Astrocyte of the spinal cord (primary cell): Measurements from ENCODE around the gene ABCC1.

Experiments used
- DNase-seq: peaks from one replicate; pipeline ENCODE4 v3.0.0; 2011; ENCODE audit warnings: low read depth, low spot score
- H3K4me3 ChIP-seq: 2 replicates; pipeline ENCODE4 v1.5.1; 2011; ENCODE audit warnings: low read depth, mild to moderate bottlenecking, low read length, moderate library complexity
- in situ Hi-C: cut with HindIII; loops from 2 replicates; pipeline ENCODE4 v1.10.0; 2017; ENCODE audit warnings: low sequenced_read_pairs
- TF ChIP-seq, protein P1 (sequence below): IDR thresholded peaks from 2 replicates; pipeline ENCODE4 v1.5.1; 2012; ENCODE audit warnings: low read depth, mild to moderate bottlenecking, low read length, inconsistent platforms

The ABCC1 gene

DNA sequence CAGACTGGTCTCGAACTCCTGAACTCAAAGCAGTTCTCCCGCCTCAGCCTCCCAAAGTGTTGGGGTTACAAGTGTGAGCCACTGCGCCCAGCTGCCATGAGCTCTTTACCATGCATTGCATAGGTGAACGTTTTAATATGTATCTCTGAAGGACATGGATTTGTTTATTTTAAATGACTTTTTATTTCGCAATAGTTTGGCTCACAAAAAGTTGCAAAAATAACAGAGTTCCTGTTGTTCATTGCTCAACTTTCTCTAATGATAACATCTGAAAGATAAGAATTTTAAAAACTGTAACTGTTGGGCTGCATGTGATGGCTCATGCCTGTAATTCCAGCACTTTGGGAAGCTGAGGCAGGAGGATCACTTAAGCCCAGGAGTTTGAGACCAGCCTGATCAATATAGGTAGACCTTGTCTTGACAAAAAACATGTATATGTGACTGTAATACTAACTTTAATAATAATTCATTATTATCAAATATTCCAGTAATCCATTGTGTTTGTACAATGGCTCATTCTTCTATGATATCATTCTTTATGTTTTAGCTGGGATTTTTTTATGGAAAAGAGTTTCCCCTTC, 80.1 kb downstream of the ABCC1 start:
- DNase-seq: no peak
- in situ Hi-C loops: no loop called here
- H3K4me3 ChIP-seq: no peak overlapping the region
- TF ChIP-seq, protein P1, sequence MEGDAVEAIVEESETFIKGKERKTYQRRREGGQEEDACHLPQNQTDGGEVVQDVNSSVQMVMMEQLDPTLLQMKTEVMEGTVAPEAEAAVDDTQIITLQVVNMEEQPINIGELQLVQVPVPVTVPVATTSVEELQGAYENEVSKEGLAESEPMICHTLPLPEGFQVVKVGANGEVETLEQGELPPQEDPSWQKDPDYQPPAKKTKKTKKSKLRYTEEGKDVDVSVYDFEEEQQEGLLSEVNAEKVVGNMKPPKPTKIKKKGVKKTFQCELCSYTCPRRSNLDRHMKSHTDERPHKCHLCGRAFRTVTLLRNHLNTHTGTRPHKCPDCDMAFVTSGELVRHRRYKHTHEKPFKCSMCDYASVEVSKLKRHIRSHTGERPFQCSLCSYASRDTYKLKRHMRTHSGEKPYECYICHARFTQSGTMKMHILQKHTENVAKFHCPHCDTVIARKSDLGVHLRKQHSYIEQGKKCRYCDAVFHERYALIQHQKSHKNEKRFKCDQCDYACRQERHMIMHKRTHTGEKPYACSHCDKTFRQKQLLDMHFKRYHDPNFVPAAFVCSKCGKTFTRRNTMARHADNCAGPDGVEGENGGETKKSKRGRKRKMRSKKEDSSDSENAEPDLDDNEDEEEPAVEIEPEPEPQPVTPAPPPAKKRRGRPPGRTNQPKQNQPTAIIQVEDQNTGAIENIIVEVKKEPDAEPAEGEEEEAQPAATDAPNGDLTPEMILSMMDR: no peak

DNA sequence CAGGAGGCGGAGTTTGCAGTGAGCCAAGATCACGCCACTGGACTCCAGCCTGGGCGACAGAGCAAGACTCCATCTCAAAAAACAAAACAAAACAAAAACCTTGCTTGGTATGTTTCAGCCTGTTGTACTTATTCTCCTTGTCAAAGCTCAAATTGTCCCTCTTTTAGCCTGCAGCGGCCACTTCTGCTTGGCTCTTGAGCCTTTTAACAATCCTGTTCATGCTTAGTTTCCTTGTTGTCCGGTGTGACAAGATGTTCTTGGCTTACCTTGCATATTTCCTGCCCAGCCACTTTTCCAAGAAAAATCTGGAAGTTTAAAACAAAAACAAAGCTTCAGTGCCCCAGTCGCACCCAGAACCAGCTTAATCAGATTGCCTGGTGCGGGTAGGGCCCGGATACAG, 81.0 kb downstream of the ABCC1 start:
- no peak overlapping the region for H3K4me3 ChIP-seq
- TF ChIP-seq, protein P1: no peak
- in situ Hi-C loops: no loop called here
- DNase-seq: no peak

DNA sequence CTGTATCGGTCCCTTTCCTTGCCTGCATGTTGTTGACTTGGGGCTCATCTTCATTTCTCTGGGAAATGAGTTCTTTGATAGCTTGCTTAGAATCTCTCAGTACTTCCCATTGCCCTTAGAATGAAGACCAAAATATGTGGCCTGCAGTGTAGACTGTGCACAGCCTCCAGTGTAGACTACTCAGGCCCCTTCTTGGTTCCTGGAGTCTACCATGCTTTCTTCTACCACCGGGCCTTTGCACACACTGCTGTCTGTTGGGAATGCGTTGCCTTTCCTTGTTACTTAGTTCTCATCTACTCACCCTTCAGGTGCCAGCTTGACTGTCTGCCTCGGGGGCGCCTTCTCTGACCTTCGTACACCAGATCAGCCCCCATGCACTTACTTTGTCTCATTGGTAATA, 82.0 kb downstream of the ABCC1 start:
- in situ Hi-C loops: no loop called here
- H3K4me3 ChIP-seq: no peak overlapping the region
- TF ChIP-seq, protein P1: no peak

DNA sequence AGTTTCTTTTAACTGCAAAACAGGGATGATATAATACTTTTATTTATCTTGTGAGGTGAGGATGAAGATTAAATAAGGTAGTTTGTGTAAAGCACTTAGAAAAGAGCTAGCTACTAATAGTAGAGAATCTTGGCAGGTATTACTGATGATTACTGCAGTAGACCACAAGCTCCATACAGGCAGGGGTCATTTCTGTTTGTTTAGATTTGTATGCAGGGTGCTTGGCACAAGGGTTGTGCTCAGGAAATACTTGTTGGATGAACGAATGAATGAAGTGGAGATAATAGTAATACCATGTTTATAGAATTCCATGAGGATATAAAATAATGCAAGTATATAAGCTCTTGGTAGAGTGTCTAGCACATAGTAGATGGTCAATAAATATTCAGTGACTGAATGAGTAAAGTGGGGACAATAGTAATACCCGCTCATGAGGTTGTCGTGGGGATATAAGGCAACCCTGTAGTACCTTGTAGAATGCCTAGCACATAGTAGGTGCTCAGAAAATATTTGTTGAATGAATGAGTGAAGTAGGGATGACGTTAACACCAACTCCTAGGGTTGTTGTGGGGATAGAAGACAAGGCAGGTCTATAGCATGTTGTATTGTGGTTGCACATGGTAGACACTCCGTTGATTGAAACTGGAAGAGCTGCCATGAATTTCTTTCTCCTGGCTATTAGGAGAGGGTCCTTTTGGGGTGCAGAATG, 83.0 kb downstream of the ABCC1 start:
- no peak overlapping the region for H3K4me3 ChIP-seq
- DNase-seq: peak; percentile 39
- in situ Hi-C loops: no loop called here
- TF ChIP-seq, protein P1: no peak

More for the DNA sequence above, 82.0 kb downstream of the ABCC1 start:
- no peak for DNase-seq

DNA sequence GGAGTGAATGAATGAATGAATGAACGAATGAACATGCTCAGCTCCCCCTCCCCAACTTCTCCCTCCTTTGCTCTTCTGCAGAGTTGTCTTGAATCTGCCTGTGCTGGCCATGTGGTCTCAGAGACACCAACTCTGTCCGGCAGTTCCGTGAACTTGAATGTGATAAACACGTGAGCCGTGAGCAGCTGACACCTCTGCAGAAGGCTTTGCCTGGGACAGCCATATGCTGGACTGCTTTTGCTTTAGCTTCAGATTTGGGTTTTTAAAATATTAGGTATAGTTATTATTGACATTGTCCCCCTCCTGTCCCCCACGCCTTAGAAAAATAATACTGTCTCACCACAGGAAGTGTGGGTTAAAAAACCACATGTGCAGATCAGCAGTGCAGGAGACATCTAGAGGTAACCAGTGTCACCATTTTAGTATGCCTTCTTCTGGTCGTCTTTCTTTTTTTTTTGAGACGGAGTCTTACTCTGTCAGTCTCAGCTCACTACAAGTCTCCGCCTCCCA, 83.8 kb downstream of the ABCC1 start:
- in situ Hi-C loops: no loop called here
- no peak overlapping the region for H3K4me3 ChIP-seq
- TF ChIP-seq, protein P1: no peak
- no peak for DNase-seq

DNA sequence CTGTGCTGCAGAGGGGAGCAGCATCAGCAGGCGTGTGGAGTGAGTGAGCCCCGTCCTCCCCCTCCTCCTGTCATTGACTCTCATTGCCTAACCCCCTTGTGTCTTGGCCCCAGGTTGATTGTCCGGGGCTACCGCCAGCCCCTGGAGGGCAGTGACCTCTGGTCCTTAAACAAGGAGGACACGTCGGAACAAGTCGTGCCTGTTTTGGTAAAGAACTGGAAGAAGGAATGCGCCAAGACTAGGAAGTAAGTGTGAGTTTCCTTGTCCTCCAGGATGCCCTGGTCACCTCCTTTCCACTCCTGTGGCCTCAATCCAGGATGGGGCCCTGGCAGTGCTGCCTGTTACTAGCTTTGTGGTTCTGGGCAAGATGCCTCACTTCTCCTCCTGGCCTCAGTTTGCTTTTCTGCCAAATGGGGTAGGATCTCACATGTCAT, 87.0 kb downstream of the ABCC1 start:
- in situ Hi-C loops: no loop called here
- no peak for DNase-seq
- TF ChIP-seq, protein P1: no peak

More for the DNA sequence above, 87.0 kb downstream of the ABCC1 start:
- H3K4me3 ChIP-seq: no peak overlapping the region
